Measurements from ENCODE around the gene SRCAP.

DNA sequence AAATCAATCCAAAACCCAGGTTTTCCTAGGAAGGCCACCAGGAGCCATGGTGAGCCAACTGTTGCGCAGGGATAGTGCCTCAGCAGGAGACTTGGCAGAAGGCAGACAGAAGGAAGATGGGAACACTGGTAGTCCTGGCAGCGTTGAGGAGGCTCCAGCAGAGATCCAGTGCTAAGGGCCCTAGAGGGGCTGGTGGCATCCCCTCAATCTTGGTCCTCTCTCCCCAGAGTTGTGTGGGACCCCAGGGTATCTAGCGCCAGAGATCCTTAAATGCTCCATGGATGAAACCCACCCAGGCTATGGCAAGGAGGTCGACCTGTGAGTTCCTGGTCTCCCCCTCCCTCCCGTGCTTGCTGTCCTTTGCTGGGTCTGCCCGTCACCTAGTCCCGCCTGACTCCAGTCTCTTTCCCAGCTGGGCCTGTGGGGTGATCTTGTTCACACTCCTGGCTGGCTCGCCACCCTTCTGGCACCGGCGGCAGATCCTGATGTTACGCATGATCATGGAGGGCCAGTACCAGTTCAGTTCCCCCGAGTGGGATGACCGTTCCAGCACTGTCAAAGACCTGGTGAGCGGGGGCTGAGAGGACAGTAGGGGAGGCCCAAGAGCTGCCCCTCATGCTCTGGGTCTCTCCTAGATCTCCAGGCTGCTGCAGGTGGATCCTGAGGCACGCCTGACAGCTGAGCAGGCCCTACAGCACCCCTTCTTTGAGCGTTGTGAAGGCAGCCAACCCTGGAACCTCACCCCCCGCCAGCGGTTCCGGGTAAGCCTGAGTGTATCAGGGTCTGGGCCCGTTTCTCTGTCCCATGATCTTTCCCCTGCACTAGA, 57.2 kb downstream of the SRCAP start:
- no peak for TF ChIP-seq POLR2A (IDR thresholded peaks at IDR 0.05)
- TF ChIP-seq, protein P1, sequence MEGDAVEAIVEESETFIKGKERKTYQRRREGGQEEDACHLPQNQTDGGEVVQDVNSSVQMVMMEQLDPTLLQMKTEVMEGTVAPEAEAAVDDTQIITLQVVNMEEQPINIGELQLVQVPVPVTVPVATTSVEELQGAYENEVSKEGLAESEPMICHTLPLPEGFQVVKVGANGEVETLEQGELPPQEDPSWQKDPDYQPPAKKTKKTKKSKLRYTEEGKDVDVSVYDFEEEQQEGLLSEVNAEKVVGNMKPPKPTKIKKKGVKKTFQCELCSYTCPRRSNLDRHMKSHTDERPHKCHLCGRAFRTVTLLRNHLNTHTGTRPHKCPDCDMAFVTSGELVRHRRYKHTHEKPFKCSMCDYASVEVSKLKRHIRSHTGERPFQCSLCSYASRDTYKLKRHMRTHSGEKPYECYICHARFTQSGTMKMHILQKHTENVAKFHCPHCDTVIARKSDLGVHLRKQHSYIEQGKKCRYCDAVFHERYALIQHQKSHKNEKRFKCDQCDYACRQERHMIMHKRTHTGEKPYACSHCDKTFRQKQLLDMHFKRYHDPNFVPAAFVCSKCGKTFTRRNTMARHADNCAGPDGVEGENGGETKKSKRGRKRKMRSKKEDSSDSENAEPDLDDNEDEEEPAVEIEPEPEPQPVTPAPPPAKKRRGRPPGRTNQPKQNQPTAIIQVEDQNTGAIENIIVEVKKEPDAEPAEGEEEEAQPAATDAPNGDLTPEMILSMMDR (IDR thresholded peaks at IDR 0.05), result no peak
